DOHH2 (cell line): ENCODE measurements around the gene FPR2.

ENCODE experiments used
- CTCF ChIP-seq: fragments of 200-600 bp; sonication (generic); IDR thresholded peaks from one replicate; pipeline ENCODE4 v1.5.1; 2014; ENCODE audit warnings: antibody characterized with exemption, mild to moderate bottlenecking, low read depth, low read length; ENCODE audit not compliant: poor library complexity, severe bottlenecking
- EZH2phosphoT487 ChIP-seq: fragments of 200-600 bp; sonication (generic); IDR thresholded peaks from 2 replicates; pipeline ENCODE4 v1.6.1; 2017; ENCODE audit warnings: borderline replicate concordance, mild to moderate bottlenecking, antibody characterized with exemption, low read length, moderate library complexity, mixed read lengths

GRCh38 chr19:51754109-51754508 lies 6.9 kb upstream of the FPR2 start:
- TF ChIP-seq CTCF (no peak), EZH2phosphoT487 (no peak)
